ENCODE data around the gene GLRX.

GLRX gene

GRCh38 chr5:95826949-95827891 is 4.7 kb upstream of the GLRX start:
- no peak for FAIRE-seq

GRCh38 chr5:95825495-95825894 is 3.0 kb upstream of the GLRX start:
- DNase-seq (ENCODE audit: insufficient read length, low spot score) (no peak), FAIRE-seq (no peak)
- TF ChIP-seq POLR2A (IDR thresholded peaks at IDR 0.05; ENCODE audit: low read depth, low read length) = no peak

More at GRCh38 chr5:95826949-95827891, 4.7 kb upstream of the GLRX start:
- TF ChIP-seq POLR2A (IDR thresholded peaks at IDR 0.05; ENCODE audit: low read depth, low read length) = no peak
- DNase-seq (ENCODE audit: insufficient read length, low spot score) = no peak

GRCh38 chr5:95824747-95825146 is 2.2 kb upstream of the GLRX start:
- TF ChIP-seq POLR2A (IDR thresholded peaks at IDR 0.05; ENCODE audit: low read depth, low read length) = no peak
- no peak for FAIRE-seq
- no peak for DNase-seq (ENCODE audit: insufficient read length, low spot score)

GRCh38 chr5:95823738-95824609 is 1.4 kb upstream of the GLRX start:
- FAIRE-seq = peak; percentile 30
- peak; percentile 61 for DNase-seq (ENCODE audit: insufficient read length, low spot score)
- peak; percentile 17; the same call in 1 of the 2 replicates for TF ChIP-seq POLR2A (IDR thresholded peaks at IDR 0.05; ENCODE audit: low read depth, low read length)

- no peak for TF ChIP-seq POLR2A (IDR thresholded peaks at IDR 0.05; ENCODE audit: low read depth, low read length)
- FAIRE-seq = no peak
- no peak for DNase-seq (ENCODE audit: insufficient read length, low spot score)
Observed at GRCh38 chr5:95823218-95823737, 752 bp upstream of the GLRX start.

GRCh38 chr5:95822043-95822541 is 434 bp downstream of the GLRX start:
- FAIRE-seq = no peak
- DNase-seq (ENCODE audit: insufficient read length, low spot score) = no peak
- TF ChIP-seq POLR2A (IDR thresholded peaks at IDR 0.05; ENCODE audit: low read depth, low read length) = no peak

- DNase-seq (ENCODE audit: insufficient read length, low spot score) (no peak), FAIRE-seq (no peak)
- TF ChIP-seq POLR2A (IDR thresholded peaks at IDR 0.05; ENCODE audit: low read depth, low read length) = no peak
Observed at GRCh38 chr5:95821110-95822021, 1.2 kb downstream of the GLRX start.

GRCh38 chr5:95818181-95819147 is 4.1 kb downstream of the GLRX start:
- no peak for DNase-seq (ENCODE audit: insufficient read length, low spot score)
- TF ChIP-seq POLR2A (IDR thresholded peaks at IDR 0.05; ENCODE audit: low read depth, low read length) = no peak
- FAIRE-seq = no peak

- FAIRE-seq = no peak
Observed at GRCh38 chr5:95817430-95817829, 5.1 kb downstream of the GLRX start.

GRCh38 chr5:95816776-95817175 is 5.8 kb downstream of the GLRX start:
- no peak for TF ChIP-seq POLR2A (IDR thresholded peaks at IDR 0.05; ENCODE audit: low read depth, low read length)
- FAIRE-seq (no peak), DNase-seq (ENCODE audit: insufficient read length, low spot score) (no peak)

More at GRCh38 chr5:95817430-95817829, 5.1 kb downstream of the GLRX start:
- no peak for TF ChIP-seq POLR2A (IDR thresholded peaks at IDR 0.05; ENCODE audit: low read depth, low read length)
- peak; percentile 55 for DNase-seq (ENCODE audit: insufficient read length, low spot score)

- DNase-seq (ENCODE audit: insufficient read length, low spot score) (no peak), FAIRE-seq (no peak)
- no peak for TF ChIP-seq POLR2A (IDR thresholded peaks at IDR 0.05; ENCODE audit: low read depth, low read length)
Observed at GRCh38 chr5:95816341-95816740, 6.2 kb downstream of the GLRX start.

Data from H54 (cell line).